Neuronal stem cell (in vitro differentiated cells): ENCODE data around the gene TTF1.
A peak's percentile ranks its signal among the peaks of the same experiment; 100 is the strongest.

Experiments
- DNase-seq: peaks from one replicate; pipeline ENCODE4 v3.0.0-alpha.2; 2013; ENCODE audit warnings: low spot score
- H2AFZ ChIP-seq: one replicate; pipeline ENCODE4 v1.6.1; 2013; ENCODE audit warnings: mild to moderate bottlenecking, low read length, inconsistent platforms
- H2AK5ac ChIP-seq: 2 replicates; pipeline ENCODE4 v1.6.1; 2013; ENCODE audit warnings: low read depth, mild to moderate bottlenecking, inconsistent platforms, low read length, moderate library complexity, mixed read lengths
- H2BK120ac ChIP-seq: 2 replicates; pipeline ENCODE4 v1.6.1; 2013; ENCODE audit warnings: low read depth, mild to moderate bottlenecking, inconsistent platforms, low read length, moderate library complexity, mixed read lengths
- H2BK12ac ChIP-seq: one replicate; pipeline ENCODE4 v1.6.1; 2013; ENCODE audit warnings: low read length, inconsistent platforms
- H2BK15ac ChIP-seq: 2 replicates; pipeline ENCODE4 v1.6.1; 2013; ENCODE audit warnings: mild to moderate bottlenecking, low read length, inconsistent platforms, mixed read lengths
- H2BK5ac ChIP-seq: one replicate; pipeline ENCODE4 v1.6.1; 2013; ENCODE audit warnings: inconsistent platforms, mild to moderate bottlenecking, low read length, moderate library complexity
- H3K14ac ChIP-seq: one replicate; pipeline ENCODE4 v1.6.1; 2013; ENCODE audit warnings: low read length, inconsistent platforms
- H3K18ac ChIP-seq: 2 replicates; pipeline ENCODE4 v1.6.1; 2013; ENCODE audit warnings: low read length, inconsistent platforms
- H3K23ac ChIP-seq: 2 replicates; pipeline ENCODE4 v1.6.1; 2013; ENCODE audit warnings: low read depth, mild to moderate bottlenecking, mixed read lengths, low read length, inconsistent platforms; ENCODE audit not compliant: poor library complexity
- H3K27ac ChIP-seq: replicated peaks from 3 replicates; pipeline ENCODE4 v1.5.1; 2013; ENCODE audit warnings: low read length, inconsistent platforms
- H3K27me3 ChIP-seq, 3 experiments: 2 replicates each; pipeline ENCODE4 v1.6.1; 2013; ENCODE audit warnings: low read length in 3 of 3, mild to moderate bottlenecking in 2 of 3, inconsistent platforms in 1 of 3, low read depth in 1 of 3, mixed read lengths in 1 of 3, moderate library complexity in 1 of 3; ENCODE audit not compliant: control insufficient read depth in 3 of 3, insufficient read depth in 3 of 3
- H3K36me3 ChIP-seq, 2 donors: replicated peaks in 1 of 2; 2 replicates each; pipeline ENCODE4 v1.6.1; 2013; ENCODE audit warnings: low read length in 2 of 2; ENCODE audit not compliant: control insufficient read depth in 2 of 2, insufficient read depth in 2 of 2
- H3K4ac ChIP-seq: 2 replicates; pipeline ENCODE4 v1.6.1; 2013; ENCODE audit warnings: inconsistent platforms, mild to moderate bottlenecking, low read length, moderate library complexity
- H3K4me1 ChIP-seq, 2 donors: 1 replicate in 1 of 2; 2 replicates in 1 of 2; pipeline ENCODE4 v1.6.1; 2013; ENCODE audit warnings: low read length in 2 of 2, low read depth in 1 of 2; ENCODE audit not compliant: control insufficient read depth in 2 of 2, insufficient read depth in 1 of 2
- H3K4me2 ChIP-seq: one replicate; pipeline ENCODE4 v1.6.1; 2013; ENCODE audit warnings: mild to moderate bottlenecking, low read length, inconsistent platforms; ENCODE audit not compliant: insufficient read depth, poor library complexity, severe bottlenecking
- H3K4me3 ChIP-seq, 2 donors: 2 replicates each; pipeline ENCODE4 v1.5.1; 2013; ENCODE audit warnings: low read length in 2 of 2, mild to moderate bottlenecking in 2 of 2, inconsistent platforms in 1 of 2, moderate library complexity in 1 of 2
- H3K79me1 ChIP-seq: one replicate; pipeline ENCODE4 v1.6.1; 2013; ENCODE audit warnings: low read depth, mild to moderate bottlenecking, inconsistent platforms, low read length, moderate library complexity
- H3K9ac ChIP-seq: one replicate; pipeline ENCODE4 v1.6.1; 2013; ENCODE audit warnings: mild to moderate bottlenecking, low read depth, low read length, inconsistent platforms; ENCODE audit not compliant: poor library complexity
- H3K9me3 ChIP-seq, 2 donors: replicated peaks in 1 of 2; 2 replicates each; pipeline versions ENCODE3 to v1.6.1; 2013; ENCODE audit warnings: low read length in 2 of 2, mild to moderate bottlenecking in 2 of 2, inconsistent platforms in 1 of 2, low read depth in 1 of 2, mixed read lengths in 1 of 2, moderate library complexity in 1 of 2; ENCODE audit not compliant: control insufficient read depth in 2 of 2, insufficient read depth in 1 of 2
- H4K8ac ChIP-seq: one replicate; pipeline ENCODE4 v1.6.1; 2013; ENCODE audit warnings: low read depth, mild to moderate bottlenecking, inconsistent platforms, low read length, moderate library complexity
- H4K91ac ChIP-seq: one replicate; pipeline ENCODE4 v1.6.1; 2013; ENCODE audit warnings: low read length, low read depth, mild to moderate bottlenecking, inconsistent platforms; ENCODE audit not compliant: poor library complexity
- WGBS, 2 donors: extraction: QIAGEN DNeasy Blood & Tissue Kit; methylation state at CpG; one replicate each; pipeline ENCODE4 v1.1.7; 2013; ENCODE audit warnings: missing lambda C conversion rate in 2 of 2, mixed read lengths in 1 of 2; ENCODE audit not compliant: insufficient read length in 2 of 2, insufficient replicate concordance in 1 of 2; ENCODE audit errors: extremely low coverage in 2 of 2; 5-methylcytosine and 5-hydroxymethylcytosine counted together

Gene TTF1

DNA sequence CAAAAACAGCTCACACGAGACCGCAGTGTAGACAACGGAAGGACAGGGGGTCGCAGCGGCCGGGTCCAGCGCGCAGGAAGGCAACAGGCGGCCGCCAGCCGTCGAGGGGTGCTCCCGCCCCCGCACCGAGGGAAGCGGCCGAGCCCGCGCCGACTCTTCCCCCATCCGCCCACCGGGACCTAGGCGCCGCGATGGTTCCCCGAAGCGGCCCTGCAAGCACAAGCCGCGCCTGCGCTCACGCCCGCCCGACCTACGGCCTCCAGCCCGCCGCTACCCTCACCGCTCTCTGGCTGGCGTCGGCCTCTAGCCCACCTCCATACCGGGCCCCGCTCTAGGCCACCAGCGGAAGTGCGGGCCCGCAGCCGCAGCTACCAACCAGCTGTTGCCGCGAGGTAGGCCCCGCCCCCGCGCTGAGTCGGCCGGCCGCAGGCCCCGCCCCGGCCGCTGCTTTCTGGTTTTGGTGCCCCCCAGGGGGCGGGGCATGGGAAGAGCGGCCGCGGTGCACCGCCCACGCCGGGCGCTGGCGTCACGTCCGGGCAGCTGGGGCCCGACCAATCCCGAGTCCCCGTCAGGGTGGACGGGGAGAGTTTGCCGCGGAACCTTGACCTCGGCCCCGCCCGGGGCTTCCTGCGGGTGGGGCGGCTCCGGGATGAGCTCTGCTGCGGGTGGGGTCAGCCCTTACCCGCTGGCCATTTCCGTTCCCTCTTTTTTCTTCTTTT, 51.8 kb downstream of the TTF1 start, which contains the start of gene SETX:
Gene SETX, minus strand, starts transcription at position 350 of the 719 bp plus-strand sequence. CDS start 5,558 bp downstream, outside the sequence.
- H2BK5ac ChIP-seq: peak within 1 kb of the TSS; percentile 90
- peak within 1 kb of the TSS; percentile 74 for H3K4me2 ChIP-seq
- peaks cover 12 to 42% of the 10 kb centered on the region in 2 donors for H3K36me3 ChIP-seq
- H3K79me1 ChIP-seq: peaks cover 6% of the 10 kb centered on the region
- H2AK5ac ChIP-seq: peak within 1 kb of the TSS; percentile 93
- H3K4me1 ChIP-seq: peaks cover 4 to 6% of the 10 kb centered on the region in 2 donors
- no peaks in the 10 kb centered on the region for H3K9me3 ChIP-seq
- no peak within 1 kb of the TSS for H2BK12ac ChIP-seq
- H3K14ac ChIP-seq: peak within 1 kb of the TSS; percentile 89
- peak; percentile 96 for DNase-seq
- H3K9ac ChIP-seq: peak within 1 kb of the TSS; percentile 98
- peaks cover 0 to 1% (median 0%) of the 10 kb centered on the region in 3 experiments for H3K27me3 ChIP-seq
- H4K8ac ChIP-seq: no peak within 1 kb of the TSS
- H2AFZ ChIP-seq: peak within 1 kb of the TSS; percentile 96
- H3K23ac ChIP-seq: peak within 1 kb of the TSS; percentile 98
- H3K4ac ChIP-seq: no peak within 1 kb of the TSS
- H2BK15ac ChIP-seq: peak within 1 kb of the TSS; percentile 43
- peak within 1 kb of the TSS; percentile 99 for H3K18ac ChIP-seq
- no CpG with 5 or more reads among the region's 82 CpGs for WGBS, 2 donors
- H2BK120ac ChIP-seq: peak within 1 kb of the TSS; percentile 47
- H4K91ac ChIP-seq: peak within 1 kb of the TSS; percentile 79
- H3K4me3 ChIP-seq: peak within 1 kb of the TSS; percentile 97 to 100
- H3K27ac ChIP-seq: peak within 1 kb of the TSS; percentile 70

DNA sequence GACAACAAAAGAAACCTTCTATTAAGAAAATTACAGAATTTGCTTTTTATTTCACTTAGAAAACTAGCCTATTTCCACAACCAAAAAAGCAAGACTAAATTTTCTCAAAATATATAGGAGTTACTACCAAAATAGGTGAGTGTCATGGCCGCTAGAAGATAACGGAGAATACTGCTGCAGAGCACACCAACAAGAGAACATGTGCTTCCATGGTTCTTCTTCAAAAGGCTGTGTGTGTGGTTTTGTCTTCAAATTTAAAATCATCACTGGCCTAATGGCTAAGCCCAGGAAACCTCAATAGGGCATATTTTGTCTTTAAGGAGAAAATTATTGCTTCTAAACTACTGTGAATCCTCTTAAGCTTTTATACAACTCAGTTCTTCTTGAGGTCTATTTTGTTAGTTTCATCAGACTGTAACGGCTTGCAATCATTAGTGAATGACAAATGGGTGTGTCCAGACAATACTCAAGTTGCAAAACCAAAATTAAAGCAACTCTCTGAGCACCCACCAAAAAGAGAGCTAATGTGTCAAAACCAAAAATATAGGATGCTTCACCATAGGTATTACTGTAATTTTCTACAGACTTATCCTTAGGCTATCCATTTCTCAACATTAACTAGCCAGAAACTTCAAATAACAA, 55.1 kb downstream of the TTF1 start:
- H2BK5ac ChIP-seq: no peak overlapping the region
- H2BK12ac ChIP-seq: no peak overlapping the region
- no peak overlapping the region for H3K23ac ChIP-seq
- no peak for DNase-seq
- no CpG with 5 or more reads among the region's 3 CpGs for WGBS, 2 donors
- no peak overlapping the region for H4K91ac ChIP-seq
- no peak overlapping the region for H3K9ac ChIP-seq
- no peak overlapping the region for H3K18ac ChIP-seq
- no peaks in the 10 kb centered on the region for H3K27me3 ChIP-seq
- no peak overlapping the region for H4K8ac ChIP-seq
- no peak overlapping the region for H2AFZ ChIP-seq
- no peak overlapping the region for H3K14ac ChIP-seq
- no peak overlapping the region for H3K4me2 ChIP-seq
- H3K79me1 ChIP-seq: peaks cover 6% of the 10 kb centered on the region
- H3K4me3 ChIP-seq: no peak overlapping the region
- no peak overlapping the region for H2AK5ac ChIP-seq
- peaks cover 4 to 6% of the 10 kb centered on the region in 2 donors for H3K4me1 ChIP-seq
- no peak overlapping the region for H3K4ac ChIP-seq
- H2BK15ac ChIP-seq: no peak overlapping the region
- H3K27ac ChIP-seq: no peak overlapping the region
- H2BK120ac ChIP-seq: no peak overlapping the region
- H3K9me3 ChIP-seq: no peaks in the 10 kb centered on the region
- peaks cover 21 to 75% of the 10 kb centered on the region in 2 donors for H3K36me3 ChIP-seq

DNA sequence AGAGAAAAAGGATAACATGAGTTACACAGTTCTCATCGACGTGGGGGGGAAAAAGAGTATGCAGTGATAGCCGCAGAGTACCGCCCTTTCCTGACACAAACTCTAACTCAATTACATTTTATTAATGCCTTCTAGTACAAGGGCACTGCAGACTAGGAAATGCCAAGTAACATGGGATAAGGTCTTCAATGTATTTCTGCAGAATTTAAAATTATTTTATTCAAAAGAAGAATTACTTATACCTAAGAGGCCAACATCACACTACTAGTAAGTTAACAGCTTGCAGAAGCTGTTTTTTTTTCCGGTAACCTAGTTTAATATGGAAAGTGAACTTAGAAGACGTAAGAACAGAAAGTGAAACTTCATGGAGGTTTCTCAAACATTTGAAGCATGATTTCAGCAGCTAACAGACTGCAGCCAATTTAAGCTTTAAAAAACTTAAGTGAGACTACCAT, 55.8 kb downstream of the TTF1 start:
- H3K4me2 ChIP-seq: no peak overlapping the region
- DNase-seq: no peak

DNA sequence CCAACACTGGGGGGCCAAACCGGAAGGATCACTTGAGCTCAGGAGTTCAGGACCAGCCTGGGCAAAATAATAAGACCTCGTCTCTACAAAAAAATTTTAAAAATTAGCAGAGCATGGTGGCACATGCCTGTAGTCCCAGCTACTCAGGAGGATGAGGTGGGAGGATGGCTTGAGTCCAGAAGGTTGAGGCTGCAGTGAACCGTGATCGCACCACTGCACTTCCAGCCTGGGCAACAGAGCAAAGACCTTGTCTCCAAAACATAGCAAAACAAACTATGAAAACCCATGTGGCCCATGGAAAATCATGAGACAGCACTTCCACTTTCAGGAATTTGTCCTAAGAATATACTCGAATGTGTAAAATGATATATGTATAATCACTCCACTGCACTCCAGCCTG, 58.0 kb downstream of the TTF1 start:
- H4K8ac ChIP-seq: no peak overlapping the region
- H3K4me1 ChIP-seq: peaks cover under 1 to 1% of the 10 kb centered on the region in 2 donors
- H2BK5ac ChIP-seq: no peak overlapping the region
- H3K4me3 ChIP-seq: no peak overlapping the region
- no CpG with 5 or more reads among the region's 5 CpGs for WGBS, 2 donors
- H3K18ac ChIP-seq: no peak overlapping the region
- H3K36me3 ChIP-seq: peaks cover 32 to 99% of the 10 kb centered on the region in 2 donors
- H3K79me1 ChIP-seq: peaks cover under 1% of the 10 kb centered on the region
- no peak overlapping the region for H3K14ac ChIP-seq
- no peak for DNase-seq
- H2BK15ac ChIP-seq: no peak overlapping the region
- H2BK120ac ChIP-seq: no peak overlapping the region
- no peak overlapping the region for H3K23ac ChIP-seq
- no peak overlapping the region for H3K4ac ChIP-seq
- H3K27me3 ChIP-seq: no peaks in the 10 kb centered on the region
- no peak overlapping the region for H3K9ac ChIP-seq
- no peak overlapping the region for H2BK12ac ChIP-seq
- H3K27ac ChIP-seq: no peak overlapping the region
- H3K4me2 ChIP-seq: no peak overlapping the region
- no peak overlapping the region for H4K91ac ChIP-seq
- no peak overlapping the region for H2AK5ac ChIP-seq
- H3K9me3 ChIP-seq: no peaks in the 10 kb centered on the region
- no peak overlapping the region for H2AFZ ChIP-seq

More for the DNA sequence above, 55.8 kb downstream of the TTF1 start:
- peaks cover 6% of the 10 kb centered on the region for H3K79me1 ChIP-seq
- H4K8ac ChIP-seq: no peak overlapping the region
- no peak overlapping the region for H2BK5ac ChIP-seq
- H3K36me3 ChIP-seq: peaks cover 21 to 81% of the 10 kb centered on the region in 2 donors
- no peak overlapping the region for H3K4ac ChIP-seq
- no peak overlapping the region for H4K91ac ChIP-seq
- H3K4me3 ChIP-seq: no peak overlapping the region
- H2BK15ac ChIP-seq: no peak overlapping the region
- no peak overlapping the region for H3K23ac ChIP-seq
- H2BK120ac ChIP-seq: no peak overlapping the region
- no peak overlapping the region for H3K18ac ChIP-seq
- H3K9ac ChIP-seq: no peak overlapping the region
- H2BK12ac ChIP-seq: no peak overlapping the region
- no peak overlapping the region for H3K27ac ChIP-seq
- H3K27me3 ChIP-seq: no peaks in the 10 kb centered on the region
- no peaks in the 10 kb centered on the region for H3K9me3 ChIP-seq
- H3K4me1 ChIP-seq: peaks cover 4 to 6% of the 10 kb centered on the region in 2 donors
- H2AK5ac ChIP-seq: no peak overlapping the region
- no peak overlapping the region for H3K14ac ChIP-seq
- H2AFZ ChIP-seq: no peak overlapping the region
- WGBS, 2 donors: no CpG with 5 or more reads among the region's 6 CpGs
